ENCODE results near the gene FYCO1. TPM values are rescaled to one million over a fixed set of nuclear protein-coding genes. Genes with fewer than 3 reads are reported as not detected.

FYCO1 gene
- total and polyA plus RNA-seq, 2 of the 13 experiments (the other 11 are each of a cell fraction or from before 2014, with no cell fraction given) = 2.7 to 4.2 TPM

- TF ChIP-seq FOXP4 (CRISPR knock-in tag; IDR thresholded peaks at IDR 0.05) = peak; percentile 33; the same call in 1 of the 2 replicates
- TF ChIP-seq ATRX (CRISPR knock-in tag; IDR thresholded peaks at IDR 0.05; ENCODE audit: borderline replicate concordance) = no peak
- TF ChIP-seq SOX13 (IDR thresholded peaks at IDR 0.05) = no peak
- TF ChIP-seq SOX13 (CRISPR knock-in tag; conservative IDR thresholded peaks at IDR 0.05 in 1 of 2, IDR thresholded peaks at IDR 0.05 in 1 of 2) = peak in 1 of 2 experiments; percentile 33; a peak in 1 of 4 replicates
- TF ChIP-seq HDAC1 (CRISPR knock-in tag; IDR thresholded peaks at IDR 0.05) = peak; percentile 76
- no peak for TF ChIP-seq ZSCAN30 (CRISPR knock-in tag; IDR thresholded peaks at IDR 0.05)
- peak; percentile 40; the same call in 1 of the 2 replicates for TF ChIP-seq ZNF501 (CRISPR knock-in tag; IDR thresholded peaks at IDR 0.05)
- peak; percentile 70 for TF ChIP-seq GATAD2A (CRISPR knock-in tag; IDR thresholded peaks at IDR 0.05)
- no peak for TF ChIP-seq TERF1 (CRISPR knock-in tag; IDR thresholded peaks at IDR 0.05)
- TF ChIP-seq ZNF383 (CRISPR knock-in tag; IDR thresholded peaks at IDR 0.05; ENCODE audit: borderline replicate concordance) = no peak
- TF ChIP-seq RFXANK (CRISPR knock-in tag; IDR thresholded peaks at IDR 0.05) = no peak
- TF ChIP-seq ZNF251 (CRISPR knock-in tag; IDR thresholded peaks at IDR 0.05) = no peak
- no peak for TF ChIP-seq CEBPB (IDR thresholded peaks at IDR 0.05; ENCODE audit: borderline replicate concordance, low read depth, low read length)
- peak; percentile 77; the same call in 1 of the 2 replicates for TF ChIP-seq AHDC1 (CRISPR knock-in tag; IDR thresholded peaks at IDR 0.05; ENCODE audit: borderline replicate concordance)
- peak; percentile 55; the same call in 1 of the 2 replicates for TF ChIP-seq TBX2 (CRISPR knock-in tag; IDR thresholded peaks at IDR 0.05; ENCODE audit: borderline replicate concordance)
- TF ChIP-seq DNMT3B (CRISPR knock-in tag; conservative IDR thresholded peaks at IDR 0.05) = peak; percentile 79; the same call in 1 of the 2 replicates
- TF ChIP-seq SOX6 (IDR thresholded peaks at IDR 0.05) = no peak
- 0 out of 2 replicates have a peak, but pooled peaks have one; percentile 34 for TF ChIP-seq SOX6 (CRISPR knock-in tag; IDR thresholded peaks at IDR 0.05)
- TF ChIP-seq ZNF263 (CRISPR knock-in tag; IDR thresholded peaks at IDR 0.05) = no peak
- 0 out of 2 replicates have a peak, but pooled peaks have one; percentile 43 for TF ChIP-seq ZBTB43 (CRISPR knock-in tag; conservative IDR thresholded peaks at IDR 0.05)
Observed at GRCh38 chr3:45986303-45986982, 9.2 kb downstream of the FYCO1 start (continued).

Data from HepG2 (cell line).